ENCODE data around the gene HSDL1.

DNA sequence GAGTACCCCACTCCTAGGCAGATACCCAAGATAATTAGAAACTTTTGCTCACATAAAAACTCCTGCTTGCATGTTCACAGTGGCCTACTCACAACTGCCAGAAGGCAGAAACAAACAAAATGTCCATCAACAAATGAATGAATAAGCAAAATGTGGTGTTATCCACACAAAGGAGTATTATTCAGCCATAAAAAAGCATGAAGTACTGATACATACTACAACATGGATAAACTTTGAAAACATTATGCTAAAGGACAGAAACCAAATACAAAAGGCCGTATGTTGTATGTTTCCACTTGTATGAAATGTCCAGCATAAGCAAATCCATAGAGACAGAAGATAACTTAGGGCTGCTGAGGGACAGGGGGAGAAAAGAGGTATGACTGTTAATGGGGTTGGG lies 1.9 kb downstream of the HSDL1 start:
- TF ChIP-seq, protein P1, sequence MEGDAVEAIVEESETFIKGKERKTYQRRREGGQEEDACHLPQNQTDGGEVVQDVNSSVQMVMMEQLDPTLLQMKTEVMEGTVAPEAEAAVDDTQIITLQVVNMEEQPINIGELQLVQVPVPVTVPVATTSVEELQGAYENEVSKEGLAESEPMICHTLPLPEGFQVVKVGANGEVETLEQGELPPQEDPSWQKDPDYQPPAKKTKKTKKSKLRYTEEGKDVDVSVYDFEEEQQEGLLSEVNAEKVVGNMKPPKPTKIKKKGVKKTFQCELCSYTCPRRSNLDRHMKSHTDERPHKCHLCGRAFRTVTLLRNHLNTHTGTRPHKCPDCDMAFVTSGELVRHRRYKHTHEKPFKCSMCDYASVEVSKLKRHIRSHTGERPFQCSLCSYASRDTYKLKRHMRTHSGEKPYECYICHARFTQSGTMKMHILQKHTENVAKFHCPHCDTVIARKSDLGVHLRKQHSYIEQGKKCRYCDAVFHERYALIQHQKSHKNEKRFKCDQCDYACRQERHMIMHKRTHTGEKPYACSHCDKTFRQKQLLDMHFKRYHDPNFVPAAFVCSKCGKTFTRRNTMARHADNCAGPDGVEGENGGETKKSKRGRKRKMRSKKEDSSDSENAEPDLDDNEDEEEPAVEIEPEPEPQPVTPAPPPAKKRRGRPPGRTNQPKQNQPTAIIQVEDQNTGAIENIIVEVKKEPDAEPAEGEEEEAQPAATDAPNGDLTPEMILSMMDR (IDR thresholded peaks at IDR 0.05; ENCODE audit: extremely low read depth in 1 of 2, insufficient read depth in 1 of 2, low read depth in 1 of 2, low read length in 2 of 2): no peak
- no peak for TF ChIP-seq POLR2AphosphoS5 (IDR thresholded peaks at IDR 0.05; ENCODE audit: insufficient read depth, low read depth, low read length)
